ENCODE data around the gene FANCE. TPM values are rescaled to one million over a fixed set of nuclear protein-coding genes. Genes with fewer than 3 reads are reported as not detected.

FANCE gene, protein sequence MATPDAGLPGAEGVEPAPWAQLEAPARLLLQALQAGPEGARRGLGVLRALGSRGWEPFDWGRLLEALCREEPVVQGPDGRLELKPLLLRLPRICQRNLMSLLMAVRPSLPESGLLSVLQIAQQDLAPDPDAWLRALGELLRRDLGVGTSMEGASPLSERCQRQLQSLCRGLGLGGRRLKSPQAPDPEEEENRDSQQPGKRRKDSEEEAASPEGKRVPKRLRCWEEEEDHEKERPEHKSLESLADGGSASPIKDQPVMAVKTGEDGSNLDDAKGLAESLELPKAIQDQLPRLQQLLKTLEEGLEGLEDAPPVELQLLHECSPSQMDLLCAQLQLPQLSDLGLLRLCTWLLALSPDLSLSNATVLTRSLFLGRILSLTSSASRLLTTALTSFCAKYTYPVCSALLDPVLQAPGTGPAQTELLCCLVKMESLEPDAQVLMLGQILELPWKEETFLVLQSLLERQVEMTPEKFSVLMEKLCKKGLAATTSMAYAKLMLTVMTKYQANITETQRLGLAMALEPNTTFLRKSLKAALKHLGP
- 16.1 and 26.5 TPM in 2 replicates for total RNA-seq (2011; cell fraction: chromatin; rRNA removed; ENCODE audit: low replicate concordance)
- 19.5 and 21.1 TPM in 2 replicates for total RNA-seq (2011; cell fraction: nucleolus; rRNA removed)
- 16.1 and 16.4 TPM in 2 replicates for total RNA-seq (2011; cell fraction: nucleoplasm; rRNA removed)
- total RNA-seq (2014; rRNA removed) (26.7 and 30.2 TPM in 2 replicates), total RNA-seq (2014; rRNA removed; fragmentation: Illumina TruSeq; extraction: Trizol) (16.1 and 16.8 TPM in 2 replicates), total RNA-seq (2015; rRNA removed; fragmentation: Illumina TruSeq; extraction: Trizol) (14.5 and 14.8 TPM in 2 replicates), total RNA-seq (2021) (23.7 and 26.1 TPM in 2 replicates), polyA plus RNA-seq (2011; rRNA removed) (17.0 and 20.4 TPM in 2 replicates), polyA plus RNA-seq (2014; fragmentation: Illumina TruSeq; extraction: Trizol) (17.3 and 18.3 TPM in 2 replicates), polyA plus RNA-seq (2014; fragmentation: Nextera tagmentation; extraction: Ambion mirVana) (1 to 10 TPM; 5.7 to 5.9 TPM), polyA plus RNA-seq (2014; rRNA removed) (17.2 and 20.4 TPM in 2 replicates), polyA minus RNA-seq (2011; rRNA and poly(A)+ RNA removed) (14.5 and 16.4 TPM in 2 replicates), Bru-seq, nascent RNA (percentile 75 among the genes with signal in this experiment), BruChase-seq, experiment 1, labeled RNA remaining after a 2-hour chase (percentile 77 among the genes with signal in this experiment), BruChase-seq, experiment 2, labeled RNA remaining after a 6-hour chase (percentile 82 among the genes with signal in this experiment)
- 19.3 and 22.3 TPM in 2 replicates for polyA plus RNA-seq (2011; cell fraction: cytosol; rRNA removed)
- 18.2 and 22.0 TPM in 2 replicates for polyA plus RNA-seq (2011; cell fraction: nucleus; rRNA removed)
- polyA plus RNA-seq (2012) = 13.1 and 18.0 TPM in 2 replicates
- 12.4 and 15.0 TPM in 2 replicates for polyA minus RNA-seq (2011; cell fraction: cytosol; rRNA and poly(A)+ RNA removed)
- polyA minus RNA-seq (2011; cell fraction: nucleus; rRNA and poly(A)+ RNA removed) = 4.8 and 6.6 TPM in 2 replicates
- long read RNA-seq, experiment 1, transcript FANCE-201 (10 exons, 2,554 nt) = major isoform, 48 of 132 reads
- long read RNA-seq, experiment 1, partial matches to known transcripts = 20 of 132 reads
- long read RNA-seq, experiment 1, other reads (novel, unspliced or antisense) = 64 of 132 reads
- long read RNA-seq, experiment 2, transcript FANCE-201 (10 exons, 2,554 nt) = major isoform, 9 of 36 reads
- long read RNA-seq, experiment 2, partial matches to known transcripts = 15 of 36 reads
- long read RNA-seq, experiment 2, other reads (novel, unspliced or antisense) = 12 of 36 reads
- long read RNA-seq, experiment 3, partial matches to known transcripts = 1 of 5 reads
- long read RNA-seq, experiment 3, other reads (novel, unspliced or antisense) = 2 of 5 reads

DNA sequence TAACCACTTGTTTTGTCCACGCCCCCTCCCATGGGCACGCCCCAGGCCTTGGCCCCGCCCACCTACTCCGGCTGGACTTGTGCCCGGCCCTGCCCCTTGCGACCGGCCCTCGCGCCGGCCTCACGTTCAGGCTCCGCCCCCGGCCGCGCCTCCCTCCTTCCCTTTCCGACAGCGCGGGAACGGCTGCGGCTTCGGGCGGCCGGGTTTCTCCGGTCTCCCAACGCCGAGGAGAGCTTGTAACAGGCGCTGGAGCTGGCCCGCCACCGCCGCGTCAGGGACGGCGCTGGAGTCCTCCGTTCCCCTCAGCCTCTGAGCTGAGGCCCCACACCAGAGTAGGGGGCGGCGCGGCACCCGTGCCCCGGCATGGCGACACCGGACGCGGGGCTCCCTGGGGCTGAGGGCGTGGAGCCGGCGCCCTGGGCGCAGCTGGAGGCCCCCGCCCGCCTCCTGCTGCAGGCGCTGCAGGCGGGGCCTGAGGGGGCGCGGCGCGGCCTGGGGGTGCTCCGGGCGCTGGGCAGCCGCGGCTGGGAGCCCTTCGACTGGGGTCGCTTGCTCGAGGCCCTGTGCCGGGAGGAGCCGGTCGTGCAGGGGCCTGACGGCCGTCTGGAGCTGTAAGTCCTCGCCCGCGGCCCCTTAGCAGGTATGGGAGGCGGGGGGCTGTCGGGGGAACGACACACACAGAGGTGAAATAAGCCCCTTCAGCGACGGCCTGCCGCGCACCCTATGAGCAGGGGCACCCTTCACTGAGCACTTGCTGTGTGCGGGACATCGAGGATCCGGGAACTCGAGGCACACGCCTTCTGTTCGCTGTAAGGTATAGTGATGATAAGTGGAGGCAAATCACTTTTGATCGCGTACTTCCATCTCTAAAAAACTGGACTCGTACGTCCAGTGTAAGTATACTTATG is at the start of gene FANCE:
TSS of gene FANCE (plus strand) at position 156 of the 908 bp plus-strand sequence. CDS start at position 364, 208 bp downstream.
- Histone ChIP-seq H3K27me3 (ENCODE audit: control insufficient read depth in 2 of 2, insufficient read depth in 2 of 2, low read length in 2 of 2) (peaks cover 1 to 5% of the 10 kb centered on the region in 2 experiments; a peak in 1 of 5 replicates), H3K9ac (ENCODE audit: insufficient read depth in 1 of 2, low read depth in 2 of 2, low read length in 2 of 2) (peak within 1 kb of the TSS; percentile 55 to 96), H3K4me3 (peak within 1 kb of the TSS; percentile 73), H3K9me1 (ENCODE audit: control insufficient read depth, insufficient read depth, low read length) (no peaks in the 10 kb centered on the region), H4K20me1 (replicated peaks; ENCODE audit: control insufficient read depth, insufficient read depth, low read length) (no peaks in the 10 kb centered on the region; the same call in 1 of the 2 replicates), H2AFZ (ENCODE audit: low read depth, low read length) (peak within 1 kb of the TSS; percentile 94), H3K79me2 (ENCODE audit: control insufficient read depth, insufficient read depth, low read length) (peaks cover 26% of the 10 kb centered on the region), H3K36me3 (ENCODE audit: control insufficient read depth, insufficient read depth, low read length) (peaks cover 28% of the 10 kb centered on the region; the same call in 2 of the 3 replicates), H3K9me3 (replicated peaks; ENCODE audit: control insufficient read depth, insufficient read depth, low read depth, low read length) (no peaks in the 10 kb centered on the region), H3K27ac (ENCODE audit: extremely low read depth, low read depth, low read length) (peak within 1 kb of the TSS; percentile 78), H3K4me2 (ENCODE audit: insufficient read depth, low read length) (peak within 1 kb of the TSS; percentile 85), H3K4me1 (replicated peaks in 1 of 2; ENCODE audit: control insufficient read depth in 2 of 2, insufficient read depth in 2 of 2, low read length in 2 of 2) (peaks cover 18 to 27% of the 10 kb centered on the region in 2 experiments)
- under 1% methylated on average over 69 of the region's 87 CpGs for WGBS (ENCODE audit: insufficient coverage, low coverage, missing lambda C conversion rate)
- peak; percentile 89 for FAIRE-seq
- ATAC-seq = peak; percentile 94
- CTCF ChIA-PET (ENCODE audit: low intra/inter-chr PET ratio) = interaction anchor here (0.7 to 1.9 kb wide), 3 partner anchors 110 to 1867 kb away, joined by 3 to 7 read pairs (median 3); partner anchors contain the start of gene PPARD
- BruUV-seq (replicated peaks) = no TSS peak
- intact Hi-C loops (cut with micrococcal nuclease) = loop anchor here (1.0 kb wide), 1 partner anchor 16 kb away; the partner anchor contains the start of gene RPL10A
- peak; percentile 98 to 99 (median 99) for DNase-seq (ENCODE audit: extremely low read depth in 1 of 4, low spot score in 3 of 4)
- in situ Hi-C loops (cut with MboI) = loop anchor here (10.0 kb wide), 1 partner anchor 148 kb away; no protein-coding TSS in a partner anchor
- POLR2A ChIA-PET = interaction anchor here (0.6 to 4.1 kb wide), 9 partner anchors 16 to 319 kb away, joined by 3 to 31 read pairs (median 3); partner anchors contain the start of genes PPARD and RPL10A
- TF ChIP-seq NELFE (IDR thresholded peaks at IDR 0.05; ENCODE audit: insufficient read depth, insufficient read length) (no peak), MTA1 (IDR thresholded peaks at IDR 0.05; ENCODE audit: borderline replicate concordance) (no peak), MYC (IDR thresholded peaks at IDR 0.05; ENCODE audit: low read depth, low read length) (peak; percentile 72), MYC (CRISPR knock-in tag; IDR thresholded peaks at IDR 0.05; ENCODE audit: borderline replicate concordance, low read depth) (no peak), SMC3 (conservative IDR thresholded peaks at IDR 0.05; ENCODE audit: insufficient read depth, low read depth, low read length) (no peak), ZNF79 (CRISPR knock-in tag; IDR thresholded peaks at IDR 0.05; ENCODE audit: low read depth) (no peak), ZNF175 (CRISPR knock-in tag; IDR thresholded peaks at IDR 0.05; ENCODE audit: low read depth) (no peak), NONO (IDR thresholded peaks at IDR 0.05; ENCODE audit: low read depth in 2 of 2, low read length in 1 of 2) (peak; percentile 59 to 79; a peak in 2 of 4 replicates), NFE2 (IDR thresholded peaks at IDR 0.05; ENCODE audit: low read depth) (no peak)
- TF ChIP-seq, protein P1, sequence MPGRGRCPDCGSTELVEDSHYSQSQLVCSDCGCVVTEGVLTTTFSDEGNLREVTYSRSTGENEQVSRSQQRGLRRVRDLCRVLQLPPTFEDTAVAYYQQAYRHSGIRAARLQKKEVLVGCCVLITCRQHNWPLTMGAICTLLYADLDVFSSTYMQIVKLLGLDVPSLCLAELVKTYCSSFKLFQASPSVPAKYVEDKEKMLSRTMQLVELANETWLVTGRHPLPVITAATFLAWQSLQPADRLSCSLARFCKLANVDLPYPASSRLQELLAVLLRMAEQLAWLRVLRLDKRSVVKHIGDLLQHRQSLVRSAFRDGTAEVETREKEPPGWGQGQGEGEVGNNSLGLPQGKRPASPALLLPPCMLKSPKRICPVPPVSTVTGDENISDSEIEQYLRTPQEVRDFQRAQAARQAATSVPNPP (IDR thresholded peaks at IDR 0.05; ENCODE audit: borderline replicate concordance, insufficient read depth, insufficient read length) = no peak
- TF ChIP-seq, protein P2, sequence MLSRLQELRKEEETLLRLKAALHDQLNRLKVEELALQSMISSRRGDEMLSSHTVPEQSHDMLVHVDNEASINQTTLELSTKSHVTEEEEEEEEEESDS (CRISPR knock-in tag; IDR thresholded peaks at IDR 0.05) = no peak
